GM18511 (cell line): ENCODE results near the gene SSC4D.
"Not testable (repeated sequence)": the region's sequence is repeated elsewhere in the genome, so short reads cannot be mapped to it uniquely, and the experiment has no call there.

ENCODE experiments used
- ATAC-seq: cut with Tn5 transposase; IDR thresholded peaks from one replicate; pipeline ENCODE4 v1.9.1; 2021; ENCODE audit warnings: mild to moderate bottlenecking, moderate library complexity; ENCODE audit not compliant: unreplicated experiment

SSC4D gene

GRCh38 chr7:76409537-76409936 is at the start of gene SSC4D:
SSC4D (minus strand) TSS chr7:76409697; CDS start chr7:76404439, 5,258 bp downstream.
- ATAC-seq: no peak

- not testable (repeated sequence) for ATAC-seq
These were observed 49.0 kb upstream of the SSC4D start for GRCh38 chr7:76458504-76458903.

- ATAC-seq: not testable (repeated sequence)
These were observed 47.5 kb upstream of the SSC4D start for GRCh38 chr7:76457017-76457416.

DNA sequence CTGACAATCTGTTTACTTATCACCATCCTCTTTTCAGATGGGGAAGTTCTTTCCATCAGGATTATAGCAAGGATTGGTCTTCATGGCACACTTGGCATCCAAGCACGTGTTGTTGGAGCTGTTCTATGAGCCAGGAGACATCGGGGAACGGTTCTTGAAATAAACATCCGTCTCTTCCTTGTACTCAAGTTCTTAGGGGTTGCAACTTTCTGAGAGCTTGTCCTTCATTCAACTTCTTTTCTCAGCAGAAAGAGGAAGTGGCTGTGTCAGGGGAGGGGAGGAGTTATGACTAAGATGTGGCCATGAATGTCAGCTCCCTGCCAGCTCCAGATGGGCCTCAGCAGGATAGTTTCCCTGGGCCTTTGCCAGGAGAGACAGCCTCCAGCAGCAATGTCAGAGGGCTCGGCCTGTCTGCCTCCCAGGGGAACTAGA is 36.1 kb upstream of the SSC4D start:
- ATAC-seq: peak; percentile 83

DNA sequence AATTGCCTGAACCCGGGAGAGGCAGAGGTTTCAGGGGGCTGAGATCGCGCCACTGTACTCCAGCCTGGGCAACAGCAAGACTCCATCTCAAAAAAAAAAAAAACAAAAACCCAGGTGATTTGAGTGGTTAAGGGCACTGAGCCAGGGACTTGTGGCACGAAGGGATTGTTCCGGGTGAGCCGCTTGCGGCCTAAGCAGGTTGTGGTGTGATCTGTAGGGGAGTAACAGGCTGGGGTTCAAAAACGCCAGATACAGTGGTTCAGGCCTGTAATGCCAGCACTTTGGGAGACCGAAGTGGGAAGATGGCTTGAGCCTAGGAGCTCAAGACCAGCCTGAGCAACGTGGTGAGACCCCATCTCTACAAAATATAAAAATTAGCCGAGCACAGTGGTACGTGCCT is 34.3 kb upstream of the SSC4D start:
- not testable (repeated sequence) for ATAC-seq

DNA sequence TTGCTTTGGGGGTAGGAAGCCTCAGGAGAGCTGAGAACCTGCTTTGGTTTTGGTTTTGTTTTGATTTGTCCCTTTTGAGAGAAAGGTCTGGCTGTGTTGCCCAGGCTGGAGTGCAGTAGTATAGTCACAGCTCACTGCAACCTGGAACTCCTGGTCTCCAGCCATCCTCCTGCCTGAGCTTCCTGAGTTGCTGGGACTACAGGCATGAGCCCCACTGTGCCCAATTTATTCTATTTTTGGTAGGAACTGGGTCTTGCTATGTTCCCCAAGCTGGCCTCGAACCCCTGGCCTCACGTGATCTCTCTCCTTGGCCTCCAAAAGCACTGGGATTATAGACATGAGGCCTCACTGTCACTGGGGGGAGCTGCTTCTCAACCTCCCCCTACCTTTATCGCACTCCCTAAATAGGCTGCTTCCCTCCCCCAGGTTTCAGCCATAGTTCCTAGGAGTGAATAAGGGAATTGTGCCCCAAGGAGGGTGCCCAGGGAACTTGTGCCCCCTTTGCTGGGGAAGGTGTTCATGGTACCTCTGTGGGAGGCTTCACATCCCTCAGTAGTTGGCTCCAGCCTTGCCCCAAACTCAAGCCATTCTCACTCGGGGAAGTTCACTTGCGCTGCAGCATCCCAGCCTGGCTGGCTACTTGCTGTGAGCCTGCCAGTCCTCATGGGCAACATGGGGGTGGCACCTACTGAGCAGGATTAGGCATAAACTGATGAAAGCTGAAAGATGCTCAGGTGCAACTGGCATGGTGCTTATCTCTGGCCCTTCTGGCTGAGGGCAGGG is 33.4 kb upstream of the SSC4D start:
- not testable (repeated sequence) for ATAC-seq

DNA sequence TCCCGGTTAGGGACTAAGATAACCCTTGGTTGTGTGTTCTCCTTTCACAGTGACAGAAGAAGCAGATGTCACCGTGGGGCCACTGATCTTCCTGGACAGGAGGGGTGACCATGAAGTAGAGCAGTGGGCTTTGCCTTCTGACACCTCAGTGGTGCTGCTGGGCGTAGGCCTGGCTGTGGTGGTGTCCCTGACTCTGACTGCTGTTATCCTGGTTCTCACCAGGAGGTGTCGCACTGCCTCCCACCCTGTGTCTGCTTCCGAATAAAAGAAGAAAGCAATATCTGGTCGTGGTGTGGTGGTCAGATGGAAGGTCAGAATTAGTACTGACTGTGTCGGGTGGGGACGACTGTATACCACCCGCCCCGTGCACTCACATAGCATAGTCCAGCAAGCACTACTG is 32.3 kb upstream of the SSC4D start:
- peak; percentile 51 for ATAC-seq

- ATAC-seq: not testable (repeated sequence)
These were observed 30.9 kb upstream of the SSC4D start for GRCh38 chr7:76440404-76440803.

DNA sequence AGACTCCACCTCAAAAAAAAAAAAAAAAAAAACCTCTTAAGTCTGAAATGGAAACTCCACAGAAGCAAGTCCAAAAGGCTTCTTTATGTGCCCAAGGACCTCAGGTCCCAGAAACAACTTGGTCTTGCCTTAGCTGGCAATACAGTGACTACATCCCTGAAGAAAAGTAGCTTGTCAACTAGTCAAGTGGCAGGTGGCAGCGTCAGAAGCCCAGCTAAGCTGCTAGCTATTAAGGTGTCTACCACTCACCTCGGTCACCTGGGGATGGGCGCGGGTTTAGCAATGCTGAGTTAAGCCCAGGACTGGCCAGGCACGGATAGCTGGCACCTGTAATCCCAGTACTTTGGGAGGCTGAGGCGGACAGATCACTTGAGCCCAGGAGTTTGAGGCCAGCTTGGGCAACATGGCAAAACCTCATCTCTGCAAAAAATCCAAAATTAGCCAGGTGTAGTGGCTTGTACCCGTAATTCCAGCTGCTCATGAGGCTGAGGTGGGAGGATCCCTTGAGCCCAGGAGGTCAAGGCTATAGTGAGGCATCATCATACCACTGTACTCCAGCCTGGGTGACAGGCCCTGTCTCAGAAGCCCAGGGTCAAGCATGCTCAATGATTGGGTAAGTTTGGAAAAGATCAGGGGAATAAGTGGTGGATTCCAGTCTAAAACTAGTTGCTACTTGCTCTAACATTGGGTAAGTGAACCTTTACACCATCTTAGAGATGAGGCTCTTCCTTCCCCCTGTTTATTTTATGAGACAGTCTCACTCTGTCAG is 29.8 kb upstream of the SSC4D start:
- ATAC-seq: not testable (repeated sequence)

DNA sequence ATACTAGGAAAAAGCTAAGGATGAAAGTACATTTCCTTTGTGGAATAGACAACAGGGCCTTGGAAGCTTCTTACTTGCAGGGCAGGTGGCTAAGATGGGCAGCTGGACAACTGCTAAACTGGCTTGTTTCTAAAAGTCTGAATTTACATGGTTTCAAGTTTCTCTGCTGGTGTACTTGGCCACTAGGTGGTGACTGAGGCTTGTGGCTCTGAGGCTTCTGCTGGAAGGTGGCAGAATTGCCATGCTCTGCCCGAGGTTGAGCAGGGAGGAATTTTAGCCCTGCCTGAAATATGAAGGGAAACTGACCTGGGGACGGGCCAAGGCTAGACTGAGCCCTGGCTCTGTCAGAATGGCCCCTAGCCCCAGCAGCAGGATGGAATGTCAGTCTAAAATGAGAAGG is 28.4 kb upstream of the SSC4D start:
- peak; percentile 70 for ATAC-seq

- ATAC-seq: no peak
These were observed 21.3 kb upstream of the SSC4D start for GRCh38 chr7:76430836-76431235.

DNA sequence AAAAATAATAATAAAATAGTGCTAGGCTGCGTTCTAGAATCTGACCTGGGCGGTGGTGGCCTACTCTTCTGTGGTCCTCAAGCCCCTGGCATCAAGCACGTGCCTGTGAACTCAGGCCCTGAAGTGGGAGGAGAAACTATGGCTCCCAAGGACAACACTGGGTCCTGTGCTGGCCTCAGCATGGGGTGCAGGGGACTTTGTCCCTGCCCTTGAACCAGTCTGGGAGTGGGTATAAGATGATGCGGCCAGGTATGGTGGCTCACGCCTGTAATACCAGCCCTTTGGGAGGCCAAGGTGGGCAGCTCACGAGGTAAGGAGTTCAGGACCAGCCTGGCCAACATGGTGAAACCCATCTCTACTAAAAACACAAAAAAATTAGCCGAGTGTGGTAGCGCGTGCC is 20.7 kb upstream of the SSC4D start:
- ATAC-seq: no peak

DNA sequence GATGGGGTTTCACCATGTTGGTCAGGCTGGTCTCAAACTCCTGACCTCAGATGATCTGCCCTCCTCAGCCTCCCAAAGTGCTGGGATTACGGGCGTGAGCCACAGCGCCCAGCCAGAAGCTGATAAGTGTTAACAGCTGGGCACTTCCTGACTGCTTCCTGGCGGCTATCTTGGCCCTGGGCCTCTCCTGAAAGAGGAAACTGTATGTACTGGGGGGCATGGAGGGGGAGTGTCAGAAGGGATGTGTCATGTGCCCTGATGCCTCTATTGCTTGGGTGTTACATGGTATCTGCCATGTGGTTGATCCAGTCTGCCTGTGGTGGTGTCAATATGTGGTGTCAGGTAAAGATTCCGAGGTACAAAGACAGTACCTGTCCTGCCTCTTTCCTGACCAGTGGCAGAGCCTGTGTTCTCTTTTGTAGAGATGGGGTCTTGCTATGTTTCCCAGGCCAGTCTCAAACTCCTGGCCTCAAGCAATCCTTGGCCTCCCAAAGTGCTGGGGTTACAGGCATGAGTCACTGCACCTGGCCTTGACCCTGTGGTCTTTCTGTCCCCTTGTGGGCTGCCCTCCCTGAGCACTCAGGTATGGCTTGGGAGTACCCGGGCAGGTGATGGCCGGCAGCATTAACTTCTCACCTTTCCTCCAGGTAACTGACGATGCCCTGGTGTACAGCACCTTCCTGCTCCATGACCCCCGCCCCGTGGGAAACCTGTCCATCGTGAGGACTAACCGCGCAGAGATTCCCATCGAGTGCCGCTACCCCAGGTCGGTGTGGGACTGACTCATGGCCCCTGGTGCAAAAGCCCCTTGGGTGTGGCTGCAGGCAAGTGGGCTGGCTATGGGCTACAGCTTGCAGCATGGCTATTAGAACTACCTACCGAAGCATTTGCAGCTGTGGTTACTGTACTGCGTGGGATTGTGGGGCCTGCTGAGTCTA is 19.6 kb upstream of the SSC4D start:
- ATAC-seq: no peak

DNA sequence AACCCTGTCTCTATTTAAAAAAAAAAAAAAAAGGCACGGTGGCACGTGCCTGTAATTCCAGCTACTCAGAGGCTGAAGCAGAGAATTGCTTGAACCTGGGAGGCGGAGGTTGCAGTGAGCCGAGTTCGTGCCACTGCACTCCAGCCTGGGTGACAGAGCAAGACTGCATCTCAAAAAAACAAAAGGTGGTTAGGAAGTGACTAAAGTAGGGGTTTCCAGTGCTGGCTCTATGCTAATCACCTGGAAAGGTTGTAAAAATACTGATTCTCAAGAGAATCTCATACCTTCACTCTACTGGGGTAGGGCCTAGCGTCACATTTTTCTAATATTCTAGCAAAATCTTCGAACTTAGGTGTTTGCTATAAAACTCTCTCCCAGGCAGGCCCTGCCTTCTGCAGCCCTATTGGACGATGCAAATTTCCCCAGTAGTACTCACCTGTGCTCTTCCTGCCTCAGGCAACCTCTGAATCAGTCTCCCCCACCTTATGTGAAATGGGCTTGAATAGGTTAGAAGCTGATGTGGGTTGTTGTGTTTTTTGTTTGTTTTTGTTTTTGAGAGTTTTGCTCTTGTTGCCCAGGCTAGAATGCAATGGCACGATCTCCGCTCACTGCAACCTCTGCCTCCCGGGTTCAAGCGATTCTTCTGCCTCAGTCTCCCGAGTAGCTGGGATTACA is 18.8 kb upstream of the SSC4D start:
- ATAC-seq: no peak

GRCh38 chr7:76427635-76428034 is 18.1 kb upstream of the SSC4D start:
- no peak for ATAC-seq

DNA sequence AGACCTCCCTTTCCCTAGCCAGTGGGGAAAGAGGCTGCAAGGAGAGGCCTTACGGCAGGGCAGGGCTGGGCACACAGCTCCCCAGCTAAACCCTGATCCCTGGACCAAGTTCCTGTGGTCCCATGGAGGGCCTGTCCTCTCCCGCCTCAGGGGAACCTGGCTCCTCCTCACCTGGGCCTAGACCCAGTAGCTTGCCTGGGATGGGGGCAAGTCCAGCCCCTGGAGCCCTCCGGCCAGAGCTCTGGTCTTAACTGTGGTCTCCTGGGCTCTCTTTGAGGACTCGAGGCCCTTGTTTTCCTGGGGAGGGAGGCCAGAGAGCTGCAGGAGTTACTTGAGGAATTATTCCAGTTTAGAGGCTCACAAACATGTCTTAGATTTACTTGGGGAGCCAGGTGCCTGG is 16.7 kb upstream of the SSC4D start:
- ATAC-seq: no peak

DNA sequence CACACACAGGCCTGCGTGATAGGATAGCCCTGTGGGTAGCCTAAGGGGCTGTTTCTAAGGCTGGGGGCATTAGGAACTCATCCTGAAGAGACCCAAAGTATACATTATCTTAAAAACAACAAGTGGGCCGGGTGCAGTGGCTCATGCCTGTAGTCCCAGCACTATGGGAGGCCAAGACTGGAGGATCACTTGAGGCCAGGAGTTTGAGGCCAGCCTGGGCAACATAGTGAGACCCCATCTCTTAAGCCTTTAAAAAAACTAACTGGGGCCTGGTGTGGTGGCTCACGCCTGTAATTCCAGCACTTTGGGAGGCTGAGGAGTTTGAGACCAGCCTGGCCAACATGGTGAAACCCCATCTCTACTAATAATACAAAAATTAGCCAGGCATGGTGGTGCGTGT is 16.1 kb upstream of the SSC4D start:
- ATAC-seq: not testable (repeated sequence)

GRCh38 chr7:76425156-76425555 is 15.7 kb upstream of the SSC4D start:
- no peak for ATAC-seq

DNA sequence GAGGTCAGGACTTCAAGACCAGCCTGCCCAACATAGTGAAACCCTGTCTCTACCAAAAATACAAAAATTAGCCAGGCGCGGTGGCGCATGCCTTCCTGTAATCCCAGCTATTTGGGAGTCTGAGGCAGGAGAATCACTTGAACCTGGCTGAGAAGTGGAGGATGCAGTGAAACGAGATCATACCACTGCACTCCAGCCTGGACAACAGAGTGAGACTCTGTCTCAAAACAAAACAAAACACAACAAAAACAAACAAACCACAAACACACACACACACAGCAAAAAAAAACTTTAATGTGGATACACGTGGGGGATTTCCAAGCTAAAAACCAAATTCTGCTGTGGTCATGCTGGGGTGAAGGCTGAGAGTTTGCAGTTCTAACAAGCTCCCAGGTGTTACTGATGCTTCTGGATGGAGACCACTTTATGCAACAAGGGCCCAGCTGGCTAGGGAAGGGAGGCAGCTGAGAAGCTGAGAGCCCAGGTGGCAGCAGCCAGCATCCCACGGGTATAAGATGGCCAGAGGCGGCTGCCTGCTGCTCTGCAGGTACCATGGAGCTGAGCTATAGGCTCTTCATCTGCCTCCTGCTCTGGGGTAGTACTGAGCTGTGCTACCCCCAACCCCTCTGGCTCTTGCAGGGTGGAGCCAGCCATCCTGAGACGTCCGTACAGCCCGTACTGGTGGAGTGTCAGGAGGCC is 15.1 kb upstream of the SSC4D start, which contains the start of gene ZP3:
Gene ZP3 (plus strand): TSS at position 538 of the 699 bp plus-strand sequence. CDS start 15 bp downstream, at position 553.
- peak; percentile 67 for ATAC-seq
